K562 (cell line): ENCODE results near the gene CLDN7. TPM values are rescaled to one million over a fixed set of nuclear protein-coding genes. Genes with fewer than 3 reads are reported as not detected.

Experiments
- AFF4 ChIP-seq: sonication (generic); formaldehyde crosslinking; IDR thresholded peaks from 2 replicates; pipeline ENCODE4 v1.8.0; 2023; ENCODE audit warnings: mild to moderate bottlenecking, missing genetic modification reagents
- ATF1 ChIP-seq, 2 experiments: fragments of 450-650 bp in 1 of 2; IDR thresholded peaks; 2 replicates each; pipeline ENCODE4 v1.6.1; 2016; ENCODE audit warnings: missing compliant biosample characterization in 1 of 2, missing genetic modification characterization in 1 of 2
- CBFA2T2 ChIP-seq: fragments of 450-650 bp; conservative IDR thresholded peaks from 2 replicates; pipeline ENCODE4 v1.6.1; 2017; ENCODE audit warnings: mild to moderate bottlenecking
- CHD2 ChIP-seq: IDR thresholded peaks from 2 replicates; pipeline ENCODE4 v1.6.1; 2011; ENCODE audit warnings: low read depth, low read length
- CREBBP ChIP-seq: IDR thresholded peaks from one replicate; pipeline ENCODE4 v1.6.1; 2012; ENCODE audit warnings: low read depth, mild to moderate bottlenecking, control low read depth, inconsistent platforms, low read length
- E2F5 ChIP-seq: sonication (generic); formaldehyde crosslinking; IDR thresholded peaks from 2 replicates; pipeline ENCODE4 v1.8.0; 2022; ENCODE audit warnings: mild to moderate bottlenecking, missing genetic modification reagents
- FIP1L1 ChIP-seq: fragments of 200-400 bp; formaldehyde crosslinking; IDR thresholded peaks from 2 replicates; pipeline ENCODE4 v1.6.1; 2018; ENCODE audit warnings: mild to moderate bottlenecking, low read depth, low read length; ENCODE audit not compliant: poor library complexity, severe bottlenecking
- IRF2 ChIP-seq: sonication (generic); formaldehyde crosslinking; IDR thresholded peaks from 2 replicates; pipeline ENCODE4 v1.8.1; 2022; ENCODE audit warnings: mild to moderate bottlenecking, missing genetic modification reagents
- MCM5 ChIP-seq: fragments of 450-650 bp; IDR thresholded peaks from 2 replicates; pipeline ENCODE4 v1.6.1; 2016; ENCODE audit warnings: low read depth
- NRF1 ChIP-seq, 2 experiments: fragments of 450-650 bp; IDR thresholded peaks in 1 of 2; conservative IDR thresholded peaks in 1 of 2; 2 replicates each; pipeline ENCODE4 v1.6.1; 2014; ENCODE audit warnings: mild to moderate bottlenecking in 2 of 2
- PYGO2 ChIP-seq: fragments of 450-650 bp; IDR thresholded peaks from 2 replicates; pipeline ENCODE4 v1.6.1; 2016; ENCODE audit warnings: mild to moderate bottlenecking, missing genetic modification characterization, moderate library complexity, missing compliant biosample characterization
- RAD51 ChIP-seq: fragments of 450-650 bp; IDR thresholded peaks from 2 replicates; pipeline ENCODE4 v1.7.1; 2016; ENCODE audit warnings: low read depth, mild to moderate bottlenecking, borderline replicate concordance
- SIRT6 ChIP-seq: IDR thresholded peaks from one replicate; pipeline ENCODE4 v1.6.1; 2012; ENCODE audit warnings: low read depth, mild to moderate bottlenecking, control low read depth, inconsistent platforms, low read length, moderate library complexity
- SMARCA4 ChIP-seq: fragments of 450-650 bp; IDR thresholded peaks from 2 replicates; pipeline ENCODE4 v1.6.1; 2016
- SRSF3 ChIP-seq: fragments of 200-400 bp; formaldehyde crosslinking; IDR thresholded peaks from 2 replicates; pipeline ENCODE4 v1.6.1; 2016; ENCODE audit warnings: mild to moderate bottlenecking, low read length, moderate library complexity; ENCODE audit not compliant: insufficient read depth
- TEAD4 ChIP-seq, 2 experiments: sonication (generic) in 1 of 2; formaldehyde crosslinking in 1 of 2; IDR thresholded peaks; 2 replicates each; pipeline versions ENCODE4 v1.6.1 to v1.8.0; 2012 to 2022; ENCODE audit warnings: borderline replicate concordance in 1 of 2, inconsistent platforms in 1 of 2, low read length in 1 of 2, mild to moderate bottlenecking in 1 of 2, missing genetic modification reagents in 1 of 2
- THRB ChIP-seq: fragments of 450-650 bp; formaldehyde crosslinking; conservative IDR thresholded peaks from 2 replicates; pipeline ENCODE4 v1.4.0; 2022; ENCODE audit warnings: mild to moderate bottlenecking, missing genetic modification characterization
- ZNF217 ChIP-seq: sonication (generic); formaldehyde crosslinking; IDR thresholded peaks from 2 replicates; pipeline ENCODE4 v1.8.0; 2022; ENCODE audit warnings: mild to moderate bottlenecking, missing genetic modification reagents
- ZNF740 ChIP-seq, 3 experiments: fragments of 200-800 bp in 1 of 3; sonication (Bioruptor generic) in 1 of 3; sonication (generic) in 1 of 3; formaldehyde crosslinking in 1 of 3; IDR thresholded peaks; 2 replicates each; pipeline versions ENCODE4 v1.6.1 to v1.8.0; 2016 to 2022; ENCODE audit warnings: mild to moderate bottlenecking in 2 of 3, missing compliant biosample characterization in 2 of 3, missing genetic modification characterization in 2 of 3, missing genetic modification reagents in 1 of 3
- ZSCAN29 ChIP-seq: fragments of 450-650 bp; IDR thresholded peaks from 2 replicates; pipeline ENCODE4 v1.6.1; 2017
- polyA plus RNA-seq, 8 experiments: library from polyadenylated mRNA; depleted of rRNA in 4 of 8; stranded (reverse) in 5 of 8; unstranded in 3 of 8; fragments of >200 nt; fragmentation: Nextera tagmentation in 2 of 8; fragmentation: Illumina TruSeq in 1 of 8; extraction: Ambion mirVana in 2 of 8; extraction: Trizol in 1 of 8; gene quantifications; 2 replicates each; pipeline versions ENCODE4 v1.2.1 to v1.2.3, GENCODE V29; 2011 to 2014; ENCODE audit warnings: inconsistent platforms in 1 of 8, missing spikeins in 1 of 8
- total RNA-seq, 7 experiments: library from RNA; depleted of rRNA in 6 of 7; stranded (reverse); fragments of >200 nt in 6 of 7; fragmentation: Illumina TruSeq in 2 of 7; extraction: Trizol in 2 of 7; gene quantifications; 2 replicates each; pipeline versions ENCODE4 v1.2.1 to v1.2.3, GENCODE V29; 2011 to 2021; ENCODE audit warnings: low replicate concordance in 1 of 7

CLDN7 gene
- total and polyA plus RNA-seq, 9 of the 15 experiments (the other 6 are each of a cell fraction or from before 2014, with no cell fraction given), result 2.2 to 14.5 (median 7.6) TPM

- TF ChIP-seq TEAD4 (IDR thresholded peaks at IDR 0.05; ENCODE audit: low read length), result no peak
- TF ChIP-seq TEAD4 (CRISPR knock-in tag; IDR thresholded peaks at IDR 0.05; ENCODE audit: borderline replicate concordance), result 0 out of 2 replicates have a peak, but pooled peaks have one; percentile 17
- 0 out of 2 replicates have a peak, but pooled peaks have one; percentile 10 for TF ChIP-seq AFF4 (CRISPR knock-in tag)
- TF ChIP-seq ZNF217 (CRISPR knock-in tag), result no peak
- TF ChIP-seq NRF1 (conservative IDR thresholded peaks at IDR 0.05 in 1 of 2, IDR thresholded peaks at IDR 0.05 in 1 of 2), result no peak
- TF ChIP-seq CHD2, result peak; percentile 79
- TF ChIP-seq THRB (CRISPR knock-in tag), result no peak
- no peak for TF ChIP-seq ZNF740 (CRISPR knock-in tag; IDR thresholded peaks at IDR 0.05)
- TF ChIP-seq ZNF740 (tag; IDR thresholded peaks at IDR 0.05), result no peak
- TF ChIP-seq CREBBP, result no peak
- TF ChIP-seq RAD51, result no peak
- no peak for TF ChIP-seq ZSCAN29
- TF ChIP-seq PYGO2 (tag), result no peak
- no peak for TF ChIP-seq CBFA2T2
- no peak for TF ChIP-seq E2F5 (CRISPR knock-in tag)
- TF ChIP-seq SRSF3, result no peak
- TF ChIP-seq IRF2 (CRISPR knock-in tag), result no peak
- TF ChIP-seq ATF1 (CRISPR knock-in tag; IDR thresholded peaks at IDR 0.05), result no peak
- no peak for TF ChIP-seq ATF1 (tag; IDR thresholded peaks at IDR 0.05)
- TF ChIP-seq SIRT6, result no peak
- no peak for TF ChIP-seq MCM5
- TF ChIP-seq SMARCA4, result no peak
- TF ChIP-seq FIP1L1, result no peak
Measured at GRCh38 chr17:7281074-7281952, 19.0 kb upstream of the CLDN7 start, which contains the start of gene SLC2A4 (continued).
